Mucosa of rectum (tissue), 2 donors: ENCODE results near the gene SEC63.
"Not testable (repeated sequence)": the region's sequence is repeated elsewhere in the genome, so short reads cannot be mapped to it uniquely, and the experiment has no call there.

Experiments
- H3K27ac ChIP-seq, 2 donors: one replicate each; pipeline ENCODE4 v1.7.0; 2013; ENCODE audit warnings: inconsistent platforms in 2 of 2, low read depth in 2 of 2, low read length in 2 of 2
- H3K27me3 ChIP-seq, 2 donors: one replicate each; pipeline ENCODE4 v1.7.0; 2013; ENCODE audit warnings: low read length in 2 of 2; ENCODE audit not compliant: control insufficient read depth in 2 of 2, insufficient read depth in 2 of 2
- H3K36me3 ChIP-seq, 2 donors: one replicate each; pipeline ENCODE4 v1.7.0; 2013; ENCODE audit warnings: low read length in 2 of 2; ENCODE audit not compliant: control insufficient read depth in 2 of 2, insufficient read depth in 2 of 2
- H3K4me1 ChIP-seq, 2 donors: one replicate each; pipeline ENCODE4 v1.7.0; 2013; ENCODE audit warnings: low read length in 2 of 2, mild to moderate bottlenecking in 1 of 2; ENCODE audit not compliant: control insufficient read depth in 2 of 2, insufficient read depth in 2 of 2
- H3K4me3 ChIP-seq, 2 donors: one replicate each; pipeline ENCODE4 v1.7.0; 2013; ENCODE audit warnings: low read length in 2 of 2
- H3K9ac ChIP-seq, 2 donors: one replicate each; pipeline ENCODE4 v1.7.0; 2013; ENCODE audit warnings: low read length in 2 of 2, low read depth in 1 of 2, mild to moderate bottlenecking in 1 of 2
- H3K9me3 ChIP-seq, 2 donors: one replicate each; pipeline ENCODE4 v1.7.0; 2013; ENCODE audit warnings: low read length in 2 of 2; ENCODE audit not compliant: control insufficient read depth in 2 of 2
- donor health status: healthy.
- donor health status: Normal muscosa, but diverticular disease.

Gene SEC63

DNA sequence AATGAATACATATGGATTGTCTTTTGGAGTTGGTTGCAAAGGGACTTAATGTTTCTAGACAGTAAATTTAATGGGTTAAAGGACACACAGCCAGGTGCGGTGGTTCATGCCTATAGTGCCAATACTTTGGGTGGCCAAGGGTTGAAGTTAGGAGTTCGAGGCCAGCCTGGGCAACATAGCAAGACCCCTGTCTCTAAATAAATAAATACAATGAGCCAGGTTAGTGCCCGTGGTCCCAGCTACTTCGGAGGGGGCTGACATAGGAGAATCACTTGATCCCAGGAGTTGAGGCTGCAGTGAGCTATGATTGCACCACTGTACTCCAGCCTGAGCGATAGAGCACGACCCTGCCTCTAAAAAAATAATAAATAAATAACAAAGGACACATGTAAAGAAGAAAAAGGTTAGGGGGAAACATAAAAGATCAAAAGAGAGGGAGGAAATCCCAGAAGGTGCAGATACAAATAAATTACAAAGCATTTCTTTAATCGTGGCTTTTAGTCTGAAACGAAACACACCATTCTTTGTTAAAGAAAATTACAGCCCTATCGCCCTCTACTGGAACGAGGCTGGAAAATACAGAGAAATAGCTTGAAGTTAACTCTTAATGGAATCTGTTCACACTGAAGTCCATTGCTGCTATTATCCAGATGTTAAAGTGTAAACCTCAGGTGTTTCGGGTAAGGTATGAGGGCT, 91.3 kb downstream of the SEC63 start:
- Histone ChIP-seq H3K9ac (no peak overlapping the region), H3K9me3 (no peaks in the 10 kb centered on the region), H3K4me3 (no peak overlapping the region), H3K36me3 (peaks cover 9 to 14% of the 10 kb centered on the region in 2 donors), H3K27ac (no peak overlapping the region), H3K4me1 (no peaks in the 10 kb centered on the region), H3K27me3 (no peaks in the 10 kb centered on the region)

DNA sequence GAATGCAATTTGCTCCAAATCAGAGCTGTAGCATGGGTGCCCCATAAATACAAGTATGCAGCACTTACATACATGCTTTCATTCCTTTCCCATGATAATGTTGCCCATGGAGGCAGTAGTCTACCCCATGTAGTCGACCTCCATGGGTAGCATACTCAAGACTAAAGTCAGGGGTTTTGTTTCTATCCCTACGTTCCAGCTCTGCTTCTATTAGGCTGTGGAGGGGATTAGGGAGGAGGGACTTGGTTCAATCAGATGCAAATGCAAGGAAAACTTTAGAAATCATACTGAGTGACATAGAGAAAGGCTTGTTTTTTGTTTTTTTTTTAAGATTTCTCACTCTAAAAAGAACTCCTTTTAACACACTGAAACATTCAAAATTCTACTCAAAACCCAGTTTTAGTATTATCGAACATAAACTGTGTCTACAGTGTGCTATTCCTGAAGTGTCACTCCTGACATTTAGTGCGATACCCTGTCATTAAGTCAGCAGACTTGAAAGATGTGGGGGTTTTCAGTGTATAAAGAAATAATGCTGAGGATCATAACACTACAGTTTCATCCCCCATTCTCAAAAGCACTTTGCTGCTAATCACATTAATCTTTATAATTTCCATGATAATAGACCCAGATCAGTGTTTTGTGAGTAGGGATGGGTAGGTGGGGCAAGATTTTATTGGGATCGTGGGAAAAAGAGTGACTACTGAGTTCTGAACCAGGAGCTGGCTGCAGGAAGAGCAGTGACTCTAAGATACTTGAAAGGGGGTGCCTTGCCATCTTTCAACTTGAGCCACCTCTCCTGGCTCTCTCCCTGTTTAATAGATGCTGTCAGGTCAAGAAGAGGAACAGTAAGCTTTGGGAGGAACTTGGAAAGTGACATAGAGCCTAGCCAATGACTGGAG, 93.5 kb downstream of the SEC63 start:
- H3K36me3 ChIP-seq = no peaks in the 10 kb centered on the region
- H3K9ac ChIP-seq = no peak overlapping the region
- H3K4me1 ChIP-seq = no peaks in the 10 kb centered on the region
- H3K27me3 ChIP-seq = no peaks in the 10 kb centered on the region
- H3K27ac ChIP-seq = no peak overlapping the region
- H3K9me3 ChIP-seq = no peaks in the 10 kb centered on the region
- no peak overlapping the region for H3K4me3 ChIP-seq

- Histone ChIP-seq H3K9me3 (no peaks in the 10 kb centered on the region), H3K9ac (no peak overlapping the region), H3K27ac (no peak overlapping the region), H3K27me3 (no peaks in the 10 kb centered on the region), H3K4me3 (no peak overlapping the region), H3K4me1 (no peaks in the 10 kb centered on the region), H3K36me3 (no peaks in the 10 kb centered on the region)
These were observed 95.6 kb downstream of the SEC63 start for GRCh38 chr6:107862383-107862782.

- H3K9me3 ChIP-seq, H3K36me3 ChIP-seq, H3K9ac ChIP-seq, H3K4me3 ChIP-seq, H3K4me1 ChIP-seq, H3K27me3 ChIP-seq, H3K27ac ChIP-seq: not testable (repeated sequence)
These were observed 97.0 kb downstream of the SEC63 start for GRCh38 chr6:107860963-107861362.

- not testable (repeated sequence) for H3K4me1 ChIP-seq, H3K36me3 ChIP-seq, H3K9me3 ChIP-seq, H3K4me3 ChIP-seq, H3K27ac ChIP-seq, H3K27me3 ChIP-seq, H3K9ac ChIP-seq
These were observed 97.9 kb downstream of the SEC63 start for GRCh38 chr6:107860144-107860543.

GRCh38 chr6:107853230-107853629, 104.8 kb downstream of the SEC63 start:
- H3K27ac ChIP-seq = no peak overlapping the region
- no peak overlapping the region for H3K4me3 ChIP-seq
- H3K4me1 ChIP-seq = peaks cover 4 to 5% of the 10 kb centered on the region in 2 donors
- H3K9ac ChIP-seq = no peak overlapping the region
- H3K27me3 ChIP-seq = no peaks in the 10 kb centered on the region
- no peaks in the 10 kb centered on the region for H3K36me3 ChIP-seq
- no peaks in the 10 kb centered on the region for H3K9me3 ChIP-seq

GRCh38 chr6:107849325-107849724, 108.7 kb downstream of the SEC63 start:
- H3K9me3 ChIP-seq = no peaks in the 10 kb centered on the region

DNA sequence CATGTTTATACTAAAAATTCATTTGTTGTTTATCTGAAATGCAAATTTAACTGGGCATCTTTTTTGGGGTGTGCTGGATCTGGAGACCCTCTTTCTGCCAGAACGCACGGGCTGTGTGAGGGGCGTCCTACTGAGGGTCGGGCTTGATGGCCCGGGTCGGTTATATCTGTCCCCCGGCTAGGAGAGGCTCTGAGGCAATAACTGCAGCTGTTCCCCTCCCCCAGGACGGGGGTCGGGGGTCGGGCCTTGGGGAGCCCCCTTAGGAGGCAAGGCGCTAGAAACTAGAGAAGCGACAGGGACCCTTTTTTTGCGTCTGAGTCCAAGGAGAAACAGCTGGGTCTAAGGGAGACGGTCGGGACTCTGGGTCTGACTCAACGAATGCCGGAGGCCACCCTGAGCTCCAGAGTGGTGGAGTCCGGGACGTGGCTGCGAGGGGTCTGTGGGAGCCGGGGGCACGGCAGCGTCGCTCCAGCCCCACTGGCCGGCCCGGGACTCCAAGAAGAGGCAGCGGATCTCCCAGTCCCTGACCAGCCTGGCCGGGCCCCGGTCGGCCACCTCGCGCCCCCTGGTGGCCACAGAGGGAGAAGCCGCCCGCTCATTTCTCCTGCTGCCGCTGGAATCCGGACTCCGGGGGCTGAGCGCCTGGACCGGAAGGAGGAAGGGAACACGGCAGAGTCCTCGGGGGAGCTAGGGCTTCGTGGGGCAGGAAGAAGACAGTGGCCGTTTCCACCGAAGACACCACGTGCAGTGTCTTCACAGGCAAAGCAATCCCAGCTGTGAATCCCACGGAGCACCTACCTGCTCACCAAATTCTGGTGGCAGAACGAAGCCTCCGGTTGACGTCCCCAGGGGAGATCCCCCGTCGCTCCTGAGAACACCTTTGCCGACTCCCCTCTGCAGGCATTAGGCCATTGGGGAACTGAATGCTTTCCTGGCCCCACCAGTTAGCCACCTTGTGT, 109.9 kb downstream of the SEC63 start:
- H3K9me3 ChIP-seq = no peaks in the 10 kb centered on the region
- peak overlapping the region; percentile 57 to 70 for H3K9ac ChIP-seq
- H3K27me3 ChIP-seq = peaks cover 0 to 2% of the 10 kb centered on the region in 2 donors
- H3K4me1 ChIP-seq = peaks cover 8% of the 10 kb centered on the region in 2 donors
- peak overlapping the region; percentile 80 to 84 for H3K4me3 ChIP-seq
- H3K27ac ChIP-seq = no peak overlapping the region
- H3K36me3 ChIP-seq = no peaks in the 10 kb centered on the region

More at GRCh38 chr6:107849325-107849724, 108.7 kb downstream of the SEC63 start:
- Histone ChIP-seq H3K36me3 (no peaks in the 10 kb centered on the region), H3K4me1 (peaks cover 8% of the 10 kb centered on the region in 2 donors), H3K27ac (no peak overlapping the region), H3K9ac (no peak overlapping the region), H3K27me3 (peaks cover 0 to 2% of the 10 kb centered on the region in 2 donors), H3K4me3 (no peak overlapping the region)

GRCh38 chr6:107846262-107846795, 111.7 kb downstream of the SEC63 start:
- no peak overlapping the region for H3K27ac ChIP-seq
- H3K9me3 ChIP-seq = no peaks in the 10 kb centered on the region
- peaks cover 0 to 2% of the 10 kb centered on the region in 2 donors for H3K27me3 ChIP-seq
- H3K4me3 ChIP-seq = no peak overlapping the region
- H3K4me1 ChIP-seq = peaks cover 8% of the 10 kb centered on the region in 2 donors
- H3K9ac ChIP-seq = no peak overlapping the region
- no peaks in the 10 kb centered on the region for H3K36me3 ChIP-seq
